NOMO-1 (cell line): ENCODE results near the gene ZNF672.

Experiments
- DNase-seq, 2 experiments: peaks; one replicate each; lab custom pipeline; 2025; ENCODE audit not compliant: unreplicated experiment in 2 of 2; lab: John Stamatoyannopoulos, UW

Gene ZNF672

GRCh38 chr1:248831842-248832241, 6.2 kb upstream of the ZNF672 start:
- DNase-seq = no peak

DNA sequence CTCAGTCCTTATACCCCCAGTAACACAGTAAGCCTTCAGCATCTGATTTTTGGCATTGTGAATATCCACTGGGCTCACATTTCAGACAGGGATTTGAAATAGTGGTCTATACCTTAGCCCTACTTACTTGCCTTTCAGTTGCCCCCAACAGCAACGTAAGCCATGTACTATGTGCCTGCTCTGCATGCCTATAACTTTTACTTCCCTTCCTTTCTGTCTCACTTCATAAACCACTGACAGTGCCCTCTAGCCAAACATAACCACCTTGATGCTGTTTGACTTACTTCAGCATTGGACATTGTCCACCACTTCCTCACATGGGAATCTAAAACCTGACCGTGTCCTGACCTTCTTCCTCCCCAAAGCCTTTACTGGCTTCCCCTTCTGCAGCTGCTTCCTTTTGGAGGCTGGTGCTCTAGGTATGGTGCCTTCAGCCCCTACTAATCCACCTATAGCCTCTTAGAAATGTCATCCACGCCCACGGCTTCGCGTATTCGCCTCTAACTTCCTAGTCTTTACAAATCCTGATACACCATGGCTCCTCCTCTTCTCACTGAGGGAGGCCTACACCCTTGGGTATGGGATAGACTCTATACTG, 3.6 kb upstream of the ZNF672 start:
- peak; percentile 34 to 46 for DNase-seq

- DNase-seq = no peak
Measured at GRCh38 chr1:248837045-248837780, 811 bp upstream of the ZNF672 start.

- peak; percentile 85 to 88 for DNase-seq
Measured at GRCh38 chr1:248838357-248839167, 538 bp downstream of the ZNF672 start.

- no peak for DNase-seq
Measured at GRCh38 chr1:248839168-248839555, 1.1 kb downstream of the ZNF672 start.

GRCh38 chr1:248840946-248841345, 2.9 kb downstream of the ZNF672 start:
- DNase-seq = no peak

- DNase-seq = peak in 1 of 2 experiments; percentile 3
Measured at GRCh38 chr1:248841702-248842395, 3.8 kb downstream of the ZNF672 start.

DNA sequence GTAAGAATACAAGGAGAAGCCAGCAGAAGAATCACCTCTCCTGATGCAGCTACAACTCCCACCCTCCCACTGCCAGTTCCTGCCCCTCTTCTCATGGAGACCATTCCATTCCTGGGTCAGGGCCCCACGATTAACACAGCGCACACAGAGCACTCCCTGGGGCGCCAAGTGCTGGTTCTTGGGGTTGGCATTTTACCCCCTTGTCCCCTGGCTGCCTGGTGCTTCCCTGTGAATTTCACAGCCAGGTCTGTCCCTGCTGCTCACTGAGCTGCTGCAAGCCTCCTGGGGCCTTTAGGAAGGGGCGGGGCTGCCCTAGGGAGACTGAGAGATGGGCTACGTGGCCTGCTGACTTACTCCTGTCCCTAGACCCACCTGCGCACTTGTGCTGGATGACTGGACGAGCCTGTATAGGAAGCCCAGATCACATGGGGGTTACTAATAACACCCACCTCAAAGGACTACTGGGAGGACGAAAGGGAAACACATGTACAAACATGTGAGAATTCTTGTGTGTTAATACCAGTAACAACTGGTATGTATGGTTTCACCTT, 4.8 kb downstream of the ZNF672 start:
- DNase-seq = no peak

DNA sequence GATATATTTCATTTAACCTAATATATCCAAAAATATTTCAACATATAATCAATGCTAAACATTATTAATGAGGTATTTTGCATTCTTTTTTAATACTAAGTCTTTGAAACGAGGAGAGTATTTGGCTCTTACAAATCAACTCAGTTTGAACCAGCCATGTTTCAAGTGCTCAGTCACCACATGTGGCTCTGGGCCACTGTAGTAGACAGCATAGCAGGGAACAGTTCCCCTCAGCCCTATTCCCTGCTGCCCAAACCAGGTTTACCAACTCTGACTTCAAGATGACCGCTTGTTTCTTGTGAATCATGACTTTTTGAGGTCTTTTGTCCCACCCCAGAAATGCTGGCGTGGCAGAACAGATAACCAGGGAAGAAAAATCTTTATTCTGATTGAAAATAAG, 5.7 kb downstream of the ZNF672 start:
- DNase-seq = no peak

DNA sequence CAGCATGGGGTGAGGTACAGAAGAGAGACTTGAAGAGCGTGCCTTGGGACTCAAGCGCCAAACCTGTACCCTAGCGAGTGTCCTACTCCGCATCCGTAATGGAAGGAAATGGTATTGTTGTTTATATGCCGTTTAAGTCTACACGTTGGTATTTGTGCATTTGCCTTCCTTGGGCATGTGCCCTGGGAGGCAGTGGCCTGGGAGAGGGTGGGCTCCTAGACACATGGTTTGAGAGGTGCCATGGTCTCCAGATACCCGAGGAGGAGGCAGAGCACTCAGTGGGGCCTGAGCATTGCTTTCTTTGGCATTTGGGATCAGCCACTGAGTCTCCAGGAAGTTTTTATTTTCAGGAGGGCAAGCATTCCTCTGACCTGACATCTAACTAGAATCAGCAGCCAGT, 6.5 kb downstream of the ZNF672 start:
- no peak for DNase-seq

DNA sequence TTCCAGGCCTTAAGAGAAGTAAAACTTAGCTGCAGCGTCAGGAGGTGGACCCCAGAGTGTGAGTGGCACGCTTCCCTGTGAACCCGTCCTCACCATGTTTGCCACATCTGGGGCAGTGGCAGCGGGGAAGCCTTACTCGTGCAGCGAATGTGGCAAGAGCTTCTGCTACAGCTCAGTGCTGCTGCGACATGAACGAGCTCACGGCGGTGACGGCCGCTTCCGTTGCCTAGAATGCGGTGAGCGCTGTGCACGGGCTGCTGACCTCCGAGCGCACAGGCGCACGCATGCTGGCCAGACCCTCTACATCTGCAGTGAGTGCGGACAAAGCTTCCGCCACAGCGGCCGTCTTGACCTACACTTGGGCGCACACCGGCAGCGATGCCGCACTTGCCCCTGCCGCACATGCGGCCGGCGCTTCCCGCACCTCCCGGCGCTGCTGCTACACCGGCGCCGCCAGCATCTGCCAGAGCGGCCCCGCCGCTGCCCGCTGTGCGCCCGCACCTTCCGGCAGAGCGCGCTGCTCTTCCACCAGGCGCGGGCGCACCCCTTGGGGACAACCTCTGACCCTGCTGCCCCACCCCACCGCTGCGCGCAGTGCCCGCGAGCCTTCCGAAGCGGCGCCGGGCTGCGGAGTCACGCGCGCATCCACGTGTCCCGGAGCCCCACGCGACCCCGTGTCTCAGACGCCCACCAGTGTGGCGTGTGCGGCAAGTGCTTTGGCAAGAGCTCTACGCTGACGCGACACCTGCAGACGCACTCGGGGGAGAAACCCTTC, 9.3 kb downstream of the ZNF672 start:
- DNase-seq = no peak

DNA sequence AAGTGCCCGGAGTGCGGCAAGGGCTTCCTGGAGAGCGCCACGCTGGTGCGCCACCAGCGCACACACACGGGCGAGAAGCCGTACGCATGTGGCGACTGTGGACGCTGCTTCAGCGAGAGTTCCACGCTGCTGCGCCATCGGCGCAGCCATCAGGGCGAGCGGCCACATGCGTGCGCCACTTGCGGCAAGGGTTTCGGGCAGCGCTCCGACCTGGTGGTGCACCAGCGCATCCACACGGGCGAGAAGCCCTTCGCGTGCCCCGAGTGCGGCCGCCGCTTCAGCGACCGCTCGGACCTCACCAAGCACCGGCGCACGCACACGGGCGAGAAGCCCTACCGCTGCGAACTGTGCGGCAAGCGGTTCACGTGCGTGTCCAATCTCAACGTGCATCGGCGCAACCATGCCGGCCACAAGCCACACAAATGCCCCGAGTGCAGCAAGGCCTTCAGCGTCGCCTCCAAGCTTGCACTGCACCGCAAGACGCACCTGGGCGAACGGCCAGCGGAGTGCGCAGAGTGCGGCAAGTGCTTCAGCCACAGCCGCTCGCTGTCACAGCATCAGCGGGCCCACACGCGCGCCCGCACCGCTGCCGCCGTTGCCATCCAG, 10.0 kb downstream of the ZNF672 start:
- no peak for DNase-seq

- DNase-seq = no peak
Measured at GRCh38 chr1:248848602-248849001, 10.6 kb downstream of the ZNF672 start.

DNA sequence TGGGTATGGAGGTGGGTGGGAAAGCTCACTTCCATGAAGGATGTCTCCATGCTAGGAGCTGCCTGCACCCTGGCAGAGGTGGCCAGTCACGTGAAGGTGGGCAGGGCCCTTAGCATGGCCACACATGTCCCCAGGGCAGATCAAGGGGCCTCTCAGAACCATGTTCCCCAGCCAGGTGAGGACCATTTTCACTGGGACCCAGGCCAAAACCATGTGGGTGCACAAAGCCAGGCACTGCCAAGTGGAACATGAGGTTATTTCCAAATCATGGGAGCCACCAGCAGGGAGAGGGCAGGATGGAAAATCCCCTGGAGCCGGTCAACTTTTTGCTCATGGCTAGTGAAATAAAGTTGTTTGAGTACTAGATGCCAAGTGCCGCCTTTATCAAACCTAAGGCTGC, 11.1 kb downstream of the ZNF672 start:
- no peak for DNase-seq

DNA sequence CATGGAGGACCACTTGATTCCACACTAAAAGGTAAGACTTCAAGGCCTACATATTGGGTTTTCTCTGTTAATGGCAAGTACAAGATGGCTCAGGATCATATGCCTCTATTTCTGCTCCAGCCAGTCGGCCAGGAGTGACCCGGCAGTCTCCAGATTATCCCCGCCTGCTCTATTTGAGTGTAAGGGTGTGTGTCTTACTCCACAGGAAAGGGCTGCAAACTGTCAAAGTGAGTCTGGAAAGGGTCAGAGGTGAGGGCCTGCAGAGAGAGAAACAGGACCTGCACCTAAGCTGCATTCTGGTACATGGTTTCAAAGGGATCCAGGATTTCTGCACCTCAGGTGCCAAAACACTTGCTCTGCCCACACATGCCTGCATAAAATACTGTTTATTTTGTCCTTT, 11.6 kb downstream of the ZNF672 start:
- no peak for DNase-seq

DNA sequence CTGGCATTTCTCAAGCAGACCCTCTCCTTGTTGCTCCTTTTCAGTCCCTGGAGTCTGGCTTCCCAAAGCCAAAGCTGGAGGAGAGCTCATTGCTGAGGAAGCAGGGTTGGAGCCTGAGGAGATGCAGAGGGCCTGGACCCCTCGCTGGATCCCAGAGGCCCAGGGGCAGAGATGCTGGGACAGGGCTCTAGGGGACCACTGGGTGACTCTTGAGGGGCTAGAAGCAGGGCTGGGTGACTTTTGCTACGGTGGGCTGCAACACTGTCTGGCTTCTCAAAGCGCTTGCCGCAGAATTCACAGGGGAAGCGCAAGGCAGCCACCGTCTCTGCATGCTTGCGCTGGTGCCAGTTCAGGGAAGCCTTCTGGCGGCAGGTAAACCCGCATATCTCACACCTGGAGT, 12.1 kb downstream of the ZNF672 start:
- DNase-seq = no peak

DNA sequence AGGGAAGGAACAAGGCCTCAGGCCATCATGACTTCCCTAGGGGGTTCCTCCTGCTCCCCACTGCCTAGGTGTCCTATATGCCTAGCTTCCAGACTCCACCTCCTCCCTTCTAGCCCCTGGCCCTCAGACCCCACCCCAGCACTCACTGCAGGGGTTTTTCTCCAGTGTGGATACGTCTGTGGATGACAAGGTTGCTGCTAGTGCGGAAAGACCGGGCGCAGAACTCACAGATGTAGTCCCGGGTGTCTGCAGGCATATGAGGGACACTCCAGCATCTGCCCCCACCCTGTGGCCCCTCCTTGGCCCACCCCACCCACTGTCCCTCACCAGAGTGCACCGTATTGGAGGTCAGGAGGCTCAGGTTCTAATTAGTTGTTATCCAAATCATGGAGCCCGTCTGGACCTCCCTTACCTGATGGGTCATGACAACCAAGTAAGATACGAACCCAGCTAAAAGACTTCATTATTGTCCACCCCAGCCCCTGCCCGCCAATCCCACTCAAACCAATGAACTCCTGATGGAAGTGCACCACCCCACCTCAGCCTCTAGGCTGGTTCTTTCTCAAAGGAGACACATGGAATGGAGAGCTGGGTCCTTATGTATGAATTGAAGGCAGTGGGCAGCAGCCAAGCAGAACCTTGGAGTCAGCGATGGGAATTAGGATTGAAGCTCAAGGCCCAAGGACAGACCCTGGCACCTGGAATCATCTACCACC, 12.7 kb downstream of the ZNF672 start:
- no peak for DNase-seq

DNA sequence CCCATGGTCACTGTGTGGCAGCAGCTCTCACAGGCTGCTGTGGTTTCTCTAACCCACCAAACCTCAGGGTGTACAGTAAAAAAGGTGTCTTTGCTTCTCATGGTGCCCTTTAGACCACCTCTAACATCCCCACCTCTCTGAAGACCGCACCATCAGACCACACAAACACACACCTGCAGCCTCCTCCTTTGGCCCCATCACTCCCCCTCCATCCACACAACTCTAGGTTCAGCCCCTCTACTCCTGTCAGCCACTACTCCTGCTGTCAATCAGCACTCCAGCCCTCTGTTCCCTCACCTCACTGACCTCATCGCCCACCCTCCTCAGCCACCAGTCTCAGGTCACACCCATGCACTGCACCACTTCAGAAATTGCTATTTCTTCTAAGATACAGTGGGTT, 13.4 kb downstream of the ZNF672 start:
- DNase-seq = no peak
